ENCODE results near the gene GPT2. TPM values are rescaled to one million over a fixed set of nuclear protein-coding genes. Genes with fewer than 3 reads are reported as not detected.
A peak's percentile ranks its signal among the peaks of the same experiment; 100 is the strongest.

Gene GPT2
- total RNA-seq, 2 donors from 2014 or later, result 0.23 to 0.60 TPM

- Mint-ChIP-seq H3K4me1 (peaks cover 32% of the 10 kb centered on the region), H3K27me3 (no peaks in the 10 kb centered on the region), H3K4me3 (peak overlapping the region; percentile 31), H3K36me3 (ENCODE audit: low read depth) (peaks cover 2% of the 10 kb centered on the region), H3K27ac (peak overlapping the region; percentile 98)
- ATAC-seq, result no peak
- DNase-seq, result no peak
- no peaks in the 10 kb centered on the region for H3K9me3 ChIP-seq (ENCODE audit: control insufficient read depth, low read length, poor library complexity, severe bottlenecking)
Observed at GRCh38 chr16:46976550-46976949, 92.4 kb downstream of the GPT2 start.

Other genes with a start within 250 kb of the GPT2 start
- 10 to 100 TPM; 37.6 to 43.7 TPM for gene VPS35, start 195.2 kb upstream of the GPT2 start, total RNA-seq
- gene ORC6, start 194.7 kb upstream of the GPT2 start, total RNA-seq, result 1 to 10 TPM; 4.4 to 7.8 TPM
- gene MYLK3, start 136.0 kb upstream of the GPT2 start, total RNA-seq, result not detected
- 10 to 100 TPM; 12.4 to 20.3 TPM for gene C16orf87, start 53.2 kb upstream of the GPT2 start, total RNA-seq
- gene DNAJA2, start 89.3 kb downstream of the GPT2 start, total RNA-seq, result 10 to 100 TPM; 73.8 to 74.9 TPM